Pancreas (tissue), 10 donors: ENCODE data around the gene F5. TPM values are rescaled to one million over a fixed set of nuclear protein-coding genes. Genes with fewer than 3 reads are reported as not detected.

ENCODE experiments used
- ATAC-seq, 4 donors: fragments of 200-7000 bp; cut with Tn5 transposase; one replicate each; pipeline versions ENCODE4 v1.8.0 to v1.9.1; 2020; ENCODE audit warnings: mild to moderate bottlenecking in 4 of 4, moderate library complexity in 4 of 4
- DNase-seq, 6 donors: peaks; one replicate each; pipeline ENCODE4 v3.0.0-alpha.2; 2020
- FAIRE-seq: peaks from 2 replicates; lab custom pipeline; 2012; peaks lifted over from hg19 to GRCh38; lab: Jason Lieb, UNC
- H3K27ac ChIP-seq, 4 donors: fragments of 200-600 bp; sonication (generic); 1 replicate in 3 of 4; 2 replicates in 1 of 4; pipeline versions ENCODE4 v1.5.0 to v1.8.0; 2020
- H3K27me3 ChIP-seq, 4 donors: fragments of 200-600 bp; one replicate each; pipeline ENCODE4 v1.8.0; 2021
- H3K36me3 ChIP-seq, 3 donors: fragments of 200-600 bp; sonication (generic) in 1 of 3; one replicate each; pipeline versions ENCODE4 v1.5.0 to v1.8.0; 2020 to 2021
- H3K4me1 ChIP-seq, 3 donors: fragments of 200-600 bp; one replicate each; pipeline ENCODE4 v1.8.0; 2021
- H3K4me3 ChIP-seq, 4 donors: fragments of 200-600 bp; sonication (generic) in 2 of 4; one replicate each; pipeline versions ENCODE4 v1.5.0 to v1.8.0; 2020 to 2021
- H3K9me3 ChIP-seq, 4 donors: fragments of 200-600 bp; one replicate each; pipeline ENCODE4 v1.8.0; 2021
- intact Hi-C, 3 donors: fragments of 100-400 bp; cut with DNase I; formaldehyde crosslinking; loops; one replicate each; pipeline versions ENCODE4 v1.11.1 to v1.14.2; 2022
- polyA plus RNA-seq, 2 donors: library from polyadenylated mRNA; stranded (reverse); fragments of 200-250 nt; gene quantifications; one replicate each; pipeline ENCODE4 v1.2.3, GENCODE V29; 2013
- total RNA-seq, 6 donors: library from RNA; stranded (reverse); fragmentation: NEBNext Ultra II Directional in 4 of 6; extraction: Animal tissue kit (Norgen Biotek cat#: 25700) in 4 of 6; gene quantifications; one replicate each; pipeline versions ENCODE4 v1.2.1 to v1.2.4, GENCODE V29; 2021 to 2023
- TF ChIP-seq, protein P1 (sequence below), 4 donors: fragments of 200-600 bp; sonication (generic) in 3 of 4; IDR thresholded peaks; one replicate each; pipeline versions ENCODE4 v1.5.0 to v1.8.0; 2021; ENCODE audit warnings: antibody characterized with exemption in 4 of 4
- donor health status: healthy with polysubstance abuse.
- donor health status: DM: no; HTN: no; CAD: no; lungs with moderate emphysema.
- donor health status: DM: no; HTN: no; CAD: no.
- donor health status: control.
- donor health status: control.
- donor health status: Bipolar disorder and iron deficiency.
- donor health status: DM: yes; HTN: yes; CAD: no.
- donor health status: DM: no; HTN: no; CAD: no.
- donor health status: DM: no; HTN: no; CAD: no.
- donor health status: DM: yes; HTN: yes; CAD: no.

F5 gene
- total and polyA plus RNA-seq, 8 donors = 0.94 to 9.0 (median 5.9) TPM

DNA sequence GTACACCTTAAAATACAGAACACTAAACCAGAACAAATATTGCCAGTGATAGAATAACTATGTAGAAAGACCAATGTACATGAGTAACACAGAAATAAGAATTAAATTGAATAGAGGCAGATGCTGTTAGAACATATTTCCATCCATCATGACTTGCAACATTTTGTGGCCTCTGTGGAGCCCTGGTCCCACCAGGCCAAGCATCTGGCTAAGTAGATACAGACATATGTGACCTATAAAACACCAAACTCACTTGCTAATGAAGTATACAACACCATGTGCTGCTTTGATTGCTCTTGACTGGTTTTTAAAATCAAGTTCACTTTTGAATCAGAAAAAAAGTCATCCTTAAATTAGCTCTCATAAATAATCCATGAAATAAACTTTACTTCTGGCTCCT, 121.0 kb downstream of the F5 start:
- DNase-seq (no peak), ATAC-seq (no peak), FAIRE-seq (no peak)
- Histone ChIP-seq H3K4me3 (no peak overlapping the region), H3K36me3 (peaks cover 0 to 21% (median 0%) of the 10 kb centered on the region in 3 donors), H3K27me3 (no peaks in the 10 kb centered on the region), H3K4me1 (no peaks in the 10 kb centered on the region), H3K9me3 (no peaks in the 10 kb centered on the region), H3K27ac (no peak overlapping the region)
- TF ChIP-seq, protein P1, sequence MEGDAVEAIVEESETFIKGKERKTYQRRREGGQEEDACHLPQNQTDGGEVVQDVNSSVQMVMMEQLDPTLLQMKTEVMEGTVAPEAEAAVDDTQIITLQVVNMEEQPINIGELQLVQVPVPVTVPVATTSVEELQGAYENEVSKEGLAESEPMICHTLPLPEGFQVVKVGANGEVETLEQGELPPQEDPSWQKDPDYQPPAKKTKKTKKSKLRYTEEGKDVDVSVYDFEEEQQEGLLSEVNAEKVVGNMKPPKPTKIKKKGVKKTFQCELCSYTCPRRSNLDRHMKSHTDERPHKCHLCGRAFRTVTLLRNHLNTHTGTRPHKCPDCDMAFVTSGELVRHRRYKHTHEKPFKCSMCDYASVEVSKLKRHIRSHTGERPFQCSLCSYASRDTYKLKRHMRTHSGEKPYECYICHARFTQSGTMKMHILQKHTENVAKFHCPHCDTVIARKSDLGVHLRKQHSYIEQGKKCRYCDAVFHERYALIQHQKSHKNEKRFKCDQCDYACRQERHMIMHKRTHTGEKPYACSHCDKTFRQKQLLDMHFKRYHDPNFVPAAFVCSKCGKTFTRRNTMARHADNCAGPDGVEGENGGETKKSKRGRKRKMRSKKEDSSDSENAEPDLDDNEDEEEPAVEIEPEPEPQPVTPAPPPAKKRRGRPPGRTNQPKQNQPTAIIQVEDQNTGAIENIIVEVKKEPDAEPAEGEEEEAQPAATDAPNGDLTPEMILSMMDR (IDR thresholded peaks at IDR 0.05) = no peak
- intact Hi-C loops = loop anchor here in 2 of 3 donors (5.0 kb wide), 2 partner anchors 77 to 82 kb away; no protein-coding TSS in a partner anchor

Other genes with a start within 250 kb of the F5 start
- 10 to 100 TPM in 1 of 6 donors, 1 to 10 TPM in 5; 7.2 to 12.6 (median 8.0) TPM for gene NME7, start 218.7 kb downstream of the F5 start, total RNA-seq
- 10 to 100 TPM in 1 of 2 donors, 1 to 10 TPM in 1; 5.0 to 10.4 TPM for gene NME7, start 218.7 kb downstream of the F5 start, polyA plus RNA-seq
- gene BLZF1, start 218.3 kb downstream of the F5 start, total RNA-seq = 10 to 100 TPM in 3 of 6 donors, 1 to 10 TPM in 3; 6.3 to 13.4 (median 9.2) TPM
- gene BLZF1, start 218.3 kb downstream of the F5 start, polyA plus RNA-seq = 1 to 10 TPM; 3.1 to 6.9 TPM
- 1 to 10 TPM in 2 of 6 donors, under 1 TPM in 4; 0.65 to 2.6 (median 0.80) TPM for gene CCDC181, start 159.0 kb downstream of the F5 start, total RNA-seq
- 1 to 10 TPM; 1.9 to 4.3 TPM for gene CCDC181, start 159.0 kb downstream of the F5 start, polyA plus RNA-seq
- 1 to 10 TPM; 3.7 to 9.2 (median 6.7) TPM for gene SLC19A2, start 100.5 kb downstream of the F5 start, total RNA-seq
- gene SLC19A2, start 100.5 kb downstream of the F5 start, polyA plus RNA-seq = 10 to 100 TPM; 10.0 to 10.1 TPM
- 1 to 10 TPM in 3 of 6 donors, under 1 TPM in 3; 0.32 to 3.3 (median 1.6) TPM for gene SELP, start 43.6 kb upstream of the F5 start, total RNA-seq
- 1 to 10 TPM in 1 of 2 donors, under 1 TPM in 1; 0.91 to 8.3 TPM for gene SELP, start 43.6 kb upstream of the F5 start, polyA plus RNA-seq
- 1 to 10 TPM in 4 of 6 donors, under 1 TPM in 2; 0.23 to 2.9 (median 1.4) TPM for gene SELL, start 125.1 kb upstream of the F5 start, total RNA-seq
- under 1 TPM; 0.27 to 0.61 TPM for gene SELL, start 125.1 kb upstream of the F5 start, polyA plus RNA-seq
- 1 to 10 TPM in 2 of 6 donors, under 1 TPM in 3, not detected in 1; 0.51 to 3.1 (median 0.69) TPM for gene SELE, start 147.6 kb upstream of the F5 start, total RNA-seq
- gene SELE, start 147.6 kb upstream of the F5 start, polyA plus RNA-seq = 1 to 10 TPM in 1 of 2 donors, under 1 TPM in 1; 0.61 to 2.3 TPM
- 1 to 10 TPM; 1.5 to 3.8 (median 3.5) TPM for gene METTL18, start 208.4 kb upstream of the F5 start, total RNA-seq
- gene METTL18, start 208.4 kb upstream of the F5 start, polyA plus RNA-seq = 1 to 10 TPM; 3.2 to 5.0 TPM